ENCODE results near the gene TAGLN3.

Gene TAGLN3

GRCh38 chr3:112056451-112056929 is 57.8 kb downstream of the TAGLN3 start:
- Histone ChIP-seq H3K4me3 (ENCODE audit: low read length in 2 of 2) (no peak overlapping the region), H3K27ac (replicated peaks; ENCODE audit: low read length) (no peak overlapping the region), H3K23ac (ENCODE audit: low read depth, low read length, poor library complexity) (no peak overlapping the region), H3K4me2 (ENCODE audit: insufficient read depth, low read length, poor library complexity, severe bottlenecking) (no peak overlapping the region), H3K9me3 (replicated peaks in 1 of 2; ENCODE audit: control insufficient read depth in 2 of 2, insufficient read depth in 1 of 2, low read depth in 1 of 2, low read length in 2 of 2) (no peaks in the 10 kb centered on the region), H3K18ac (ENCODE audit: low read length) (no peak overlapping the region), H2BK12ac (ENCODE audit: low read length) (no peak overlapping the region), H4K91ac (ENCODE audit: low read depth, low read length, poor library complexity) (no peak overlapping the region), H3K27me3 (ENCODE audit: control insufficient read depth in 3 of 3, insufficient read depth in 3 of 3, low read depth in 1 of 3, low read length in 3 of 3) (no peaks in the 10 kb centered on the region), H3K9ac (ENCODE audit: low read depth, low read length, poor library complexity) (no peak overlapping the region), H3K36me3 (replicated peaks in 1 of 2; ENCODE audit: control insufficient read depth in 2 of 2, insufficient read depth in 2 of 2, low read length in 2 of 2) (no peaks in the 10 kb centered on the region), H3K4ac (ENCODE audit: low read length) (no peak overlapping the region), H3K79me1 (ENCODE audit: low read depth, low read length) (no peaks in the 10 kb centered on the region), H2BK15ac (ENCODE audit: low read length) (no peak overlapping the region), H2BK5ac (ENCODE audit: low read length) (no peak overlapping the region), H3K14ac (ENCODE audit: low read length) (no peak overlapping the region), H2AK5ac (ENCODE audit: low read depth, low read length) (no peak overlapping the region), H2BK120ac (ENCODE audit: low read depth, low read length) (no peak overlapping the region), H2AFZ (ENCODE audit: low read length) (no peak overlapping the region), H4K8ac (ENCODE audit: low read depth, low read length) (no peak overlapping the region), H3K4me1 (ENCODE audit: control insufficient read depth in 2 of 2, insufficient read depth in 1 of 2, low read depth in 1 of 2, low read length in 2 of 2) (peaks cover 4 to 6% of the 10 kb centered on the region in 2 donors)
- WGBS, 2 donors (ENCODE audit: extremely low coverage in 2 of 2, insufficient read length in 2 of 2, insufficient replicate concordance in 1 of 2), result no CpG with 5 or more reads among the region's 6 CpGs
- DNase-seq (ENCODE audit: low spot score), result no peak

- H2AFZ ChIP-seq (ENCODE audit: low read length), result no peak overlapping the region
- H3K18ac ChIP-seq (ENCODE audit: low read length), result no peak overlapping the region
- H3K9ac ChIP-seq (ENCODE audit: low read depth, low read length, poor library complexity), result no peak overlapping the region
- H2BK15ac ChIP-seq (ENCODE audit: low read length), result no peak overlapping the region
- H3K23ac ChIP-seq (ENCODE audit: low read depth, low read length, poor library complexity), result no peak overlapping the region
- H3K14ac ChIP-seq (ENCODE audit: low read length), result no peak overlapping the region
- DNase-seq (ENCODE audit: low spot score), result no peak
- H2BK5ac ChIP-seq (ENCODE audit: low read length), result no peak overlapping the region
- H3K4me3 ChIP-seq (ENCODE audit: low read length in 2 of 2), result no peak overlapping the region
- peaks cover 0 to 2% of the 10 kb centered on the region in 2 donors for H3K4me1 ChIP-seq (ENCODE audit: control insufficient read depth in 2 of 2, insufficient read depth in 1 of 2, low read depth in 1 of 2, low read length in 2 of 2)
- no peak overlapping the region for H2AK5ac ChIP-seq (ENCODE audit: low read depth, low read length)
- H3K4me2 ChIP-seq (ENCODE audit: insufficient read depth, low read length, poor library complexity, severe bottlenecking), result no peak overlapping the region
- H3K4ac ChIP-seq (ENCODE audit: low read length), result no peak overlapping the region
- WGBS, 2 donors (ENCODE audit: extremely low coverage in 2 of 2, insufficient read length in 2 of 2, insufficient replicate concordance in 1 of 2), result no CpG with 5 or more reads among the region's 1 CpG
- no peaks in the 10 kb centered on the region for H3K79me1 ChIP-seq (ENCODE audit: low read depth, low read length)
- no peak overlapping the region for H2BK120ac ChIP-seq (ENCODE audit: low read depth, low read length)
- no peak overlapping the region for H4K91ac ChIP-seq (ENCODE audit: low read depth, low read length, poor library complexity)
- no peak overlapping the region for H3K27ac ChIP-seq (replicated peaks; ENCODE audit: low read length)
- no peak overlapping the region for H2BK12ac ChIP-seq (ENCODE audit: low read length)
- no peaks in the 10 kb centered on the region for H3K27me3 ChIP-seq (ENCODE audit: control insufficient read depth in 3 of 3, insufficient read depth in 3 of 3, low read depth in 1 of 3, low read length in 3 of 3)
- H3K9me3 ChIP-seq (replicated peaks in 1 of 2; ENCODE audit: control insufficient read depth in 2 of 2, insufficient read depth in 1 of 2, low read depth in 1 of 2, low read length in 2 of 2), result no peaks in the 10 kb centered on the region
- H3K36me3 ChIP-seq (replicated peaks in 1 of 2; ENCODE audit: control insufficient read depth in 2 of 2, insufficient read depth in 2 of 2, low read length in 2 of 2), result no peaks in the 10 kb centered on the region
- no peak overlapping the region for H4K8ac ChIP-seq (ENCODE audit: low read depth, low read length)
These were observed 60.8 kb downstream of the TAGLN3 start for GRCh38 chr3:112059497-112059896.

GRCh38 chr3:112061152-112061551 is 62.4 kb downstream of the TAGLN3 start:
- no CpG with 5 or more reads among the region's 3 CpGs for WGBS, 2 donors (ENCODE audit: extremely low coverage in 2 of 2, insufficient read length in 2 of 2, insufficient replicate concordance in 1 of 2)
- no peak for DNase-seq (ENCODE audit: low spot score)

More at GRCh38 chr3:112061152-112061551, 62.4 kb downstream of the TAGLN3 start:
- no peak overlapping the region for H2BK12ac ChIP-seq (ENCODE audit: low read length)
- no peak overlapping the region for H4K8ac ChIP-seq (ENCODE audit: low read depth, low read length)
- H3K79me1 ChIP-seq (ENCODE audit: low read depth, low read length), result no peaks in the 10 kb centered on the region
- no peaks in the 10 kb centered on the region for H3K36me3 ChIP-seq (replicated peaks in 1 of 2; ENCODE audit: control insufficient read depth in 2 of 2, insufficient read depth in 2 of 2, low read length in 2 of 2)
- H3K27me3 ChIP-seq (ENCODE audit: control insufficient read depth in 3 of 3, insufficient read depth in 3 of 3, low read depth in 1 of 3, low read length in 3 of 3), result no peaks in the 10 kb centered on the region
- H3K4me2 ChIP-seq (ENCODE audit: insufficient read depth, low read length, poor library complexity, severe bottlenecking), result no peak overlapping the region
- no peak overlapping the region for H3K14ac ChIP-seq (ENCODE audit: low read length)
- H2BK120ac ChIP-seq (ENCODE audit: low read depth, low read length), result no peak overlapping the region
- peaks cover 0 to 2% of the 10 kb centered on the region in 2 donors for H3K4me1 ChIP-seq (ENCODE audit: control insufficient read depth in 2 of 2, insufficient read depth in 1 of 2, low read depth in 1 of 2, low read length in 2 of 2)
- no peak overlapping the region for H2BK15ac ChIP-seq (ENCODE audit: low read length)
- no peaks in the 10 kb centered on the region for H3K9me3 ChIP-seq (replicated peaks in 1 of 2; ENCODE audit: control insufficient read depth in 2 of 2, insufficient read depth in 1 of 2, low read depth in 1 of 2, low read length in 2 of 2)
- H3K9ac ChIP-seq (ENCODE audit: low read depth, low read length, poor library complexity), result no peak overlapping the region
- no peak overlapping the region for H4K91ac ChIP-seq (ENCODE audit: low read depth, low read length, poor library complexity)
- no peak overlapping the region for H3K27ac ChIP-seq (replicated peaks; ENCODE audit: low read length)
- no peak overlapping the region for H2AK5ac ChIP-seq (ENCODE audit: low read depth, low read length)
- H3K4ac ChIP-seq (ENCODE audit: low read length), result no peak overlapping the region
- no peak overlapping the region for H2BK5ac ChIP-seq (ENCODE audit: low read length)
- no peak overlapping the region for H3K23ac ChIP-seq (ENCODE audit: low read depth, low read length, poor library complexity)
- no peak overlapping the region for H2AFZ ChIP-seq (ENCODE audit: low read length)
- H3K18ac ChIP-seq (ENCODE audit: low read length), result no peak overlapping the region
- no peak overlapping the region for H3K4me3 ChIP-seq (ENCODE audit: low read length in 2 of 2)
